A549 (cell line): ENCODE measurements around the gene COPS4.
A peak's percentile ranks its signal among the peaks of the same experiment; 100 is the strongest.

ENCODE experiments used
- BHLHE40 ChIP-seq: IDR thresholded peaks from 2 replicates; pipeline ENCODE4 v1.6.1; 2012; ENCODE audit warnings: low read depth, low read length, inconsistent platforms
- CHD4 ChIP-seq: fragments of 200-600 bp; sonication (generic); IDR thresholded peaks from 2 replicates; pipeline ENCODE4 v1.6.1; 2016; ENCODE audit warnings: antibody characterized with exemption, mild to moderate bottlenecking, borderline replicate concordance
- CTCF ChIP-seq: fragments of >200 bp; sonication (Bioruptor Twin); formaldehyde crosslinking; IDR thresholded peaks from 3 replicates; pipeline ENCODE4 v1.5.1; 2016
- EP300 ChIP-seq, 2 experiments: fragments of >200 bp; sonication (Bioruptor Twin); formaldehyde crosslinking; IDR thresholded peaks; 2 replicates in 1 of 2; 3 replicates in 1 of 2; pipeline ENCODE4 v1.6.1; 2016 to 2017
- FOSL2 ChIP-seq, 2 experiments: fragments of 450-650 bp in 1 of 2; fragments of >200 bp in 1 of 2; sonication (Bioruptor Twin) in 1 of 2; formaldehyde crosslinking; IDR thresholded peaks; 2 replicates each; pipeline versions ENCODE4 v1.5.0 to v1.6.1; 2016 to 2020; ENCODE audit warnings: mild to moderate bottlenecking in 1 of 2, moderate library complexity in 1 of 2
- HDAC2 ChIP-seq: fragments of 200-600 bp; sonication (generic); IDR thresholded peaks from 2 replicates; pipeline ENCODE4 v1.6.1; 2016
- JUN ChIP-seq, 2 experiments: fragments of >200 bp; sonication (Bioruptor Twin); formaldehyde crosslinking; IDR thresholded peaks; 2 replicates in 1 of 2; 3 replicates in 1 of 2; pipeline ENCODE4 v1.6.1; 2016 to 2017
- MYC ChIP-seq: IDR thresholded peaks from 2 replicates; pipeline ENCODE4 v1.6.1; 2012; ENCODE audit warnings: mild to moderate bottlenecking, inconsistent platforms, low read length, improper control_type of control experiment, borderline replicate concordance
- POLR2A ChIP-seq: IDR thresholded peaks from 2 replicates; pipeline ENCODE4 v1.6.1; 2012; ENCODE audit warnings: mild to moderate bottlenecking, low read length
- RCOR1 ChIP-seq: fragments of 150-350 bp; IDR thresholded peaks from 2 replicates; pipeline ENCODE4 v1.6.1; 2014; ENCODE audit warnings: antibody characterized with exemption, low read length, low read depth

GRCh38 chr4:83010522-83011318 is 24.3 kb upstream of the COPS4 start, which contains the start of gene LIN54:
- no peak for TF ChIP-seq CTCF
- no peak for TF ChIP-seq FOSL2 (IDR thresholded peaks at IDR 0.05)
- TF ChIP-seq FOSL2 (CRISPR knock-in tag; IDR thresholded peaks at IDR 0.05), result no peak
- no peak for TF ChIP-seq MYC
- no peak for TF ChIP-seq CHD4
- no peak for TF ChIP-seq BHLHE40
- TF ChIP-seq EP300 (IDR thresholded peaks at IDR 0.05), result no peak
- no peak for TF ChIP-seq POLR2A
- TF ChIP-seq JUN (IDR thresholded peaks at IDR 0.05), result peak in 1 of 2 experiments; percentile 41; a peak in 1 of 5 replicates
- TF ChIP-seq RCOR1, result no peak
- no peak for TF ChIP-seq HDAC2
